Upper lobe of left lung (tissue), 4 donors: ENCODE results near the gene ABCF3.

Experiments
- EP300 ChIP-seq, 4 donors: sonication (generic); formaldehyde crosslinking; IDR thresholded peaks; one replicate each; pipeline ENCODE4 v1.5.1; 2017; ENCODE audit warnings: antibody characterized with exemption in 4 of 4, control low read depth in 2 of 4
- POLR2A ChIP-seq, 4 donors: fragments of 450-650 bp; IDR thresholded peaks; one replicate each; pipeline ENCODE4 v1.5.1; 2016 to 2017; ENCODE audit warnings: antibody characterized with exemption in 4 of 4, mild to moderate bottlenecking in 2 of 4
- TF ChIP-seq, protein P1 (sequence below), 6 experiments: fragments of 450-650 bp in 4 of 6; fragments of 200-600 bp in 2 of 6; sonication (generic) in 2 of 6; IDR thresholded peaks; one replicate each; pipeline ENCODE4 v1.5.1; 2016 to 2019; ENCODE audit warnings: antibody characterized with exemption in 6 of 6

DNA sequence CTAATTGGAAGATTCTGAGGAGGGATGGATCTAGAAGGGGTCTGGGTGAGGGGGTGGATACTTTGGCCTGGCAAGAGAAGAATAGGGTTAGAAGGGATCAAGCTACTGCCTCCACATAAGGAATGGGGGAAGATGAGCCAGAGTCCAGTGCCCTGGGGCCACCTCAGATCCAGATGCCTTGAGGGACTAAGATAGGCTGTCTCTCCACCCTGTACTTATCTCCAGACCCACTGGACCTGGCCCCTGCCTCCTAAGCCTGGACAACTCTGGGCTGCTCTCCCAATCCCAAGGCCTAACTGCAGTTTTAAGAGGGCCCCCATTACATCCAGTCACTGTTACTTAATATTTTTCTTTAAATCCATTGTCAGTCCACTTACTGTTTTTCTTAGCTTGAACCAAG is 28.8 kb upstream of the ABCF3 start:
- no peak for TF ChIP-seq POLR2A (IDR thresholded peaks at IDR 0.05)
- TF ChIP-seq, protein P1, sequence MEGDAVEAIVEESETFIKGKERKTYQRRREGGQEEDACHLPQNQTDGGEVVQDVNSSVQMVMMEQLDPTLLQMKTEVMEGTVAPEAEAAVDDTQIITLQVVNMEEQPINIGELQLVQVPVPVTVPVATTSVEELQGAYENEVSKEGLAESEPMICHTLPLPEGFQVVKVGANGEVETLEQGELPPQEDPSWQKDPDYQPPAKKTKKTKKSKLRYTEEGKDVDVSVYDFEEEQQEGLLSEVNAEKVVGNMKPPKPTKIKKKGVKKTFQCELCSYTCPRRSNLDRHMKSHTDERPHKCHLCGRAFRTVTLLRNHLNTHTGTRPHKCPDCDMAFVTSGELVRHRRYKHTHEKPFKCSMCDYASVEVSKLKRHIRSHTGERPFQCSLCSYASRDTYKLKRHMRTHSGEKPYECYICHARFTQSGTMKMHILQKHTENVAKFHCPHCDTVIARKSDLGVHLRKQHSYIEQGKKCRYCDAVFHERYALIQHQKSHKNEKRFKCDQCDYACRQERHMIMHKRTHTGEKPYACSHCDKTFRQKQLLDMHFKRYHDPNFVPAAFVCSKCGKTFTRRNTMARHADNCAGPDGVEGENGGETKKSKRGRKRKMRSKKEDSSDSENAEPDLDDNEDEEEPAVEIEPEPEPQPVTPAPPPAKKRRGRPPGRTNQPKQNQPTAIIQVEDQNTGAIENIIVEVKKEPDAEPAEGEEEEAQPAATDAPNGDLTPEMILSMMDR (IDR thresholded peaks at IDR 0.05) = no peak
- no peak for TF ChIP-seq EP300 (IDR thresholded peaks at IDR 0.05)
